ENCODE data around the gene ETV7.

ETV7 gene

DNA sequence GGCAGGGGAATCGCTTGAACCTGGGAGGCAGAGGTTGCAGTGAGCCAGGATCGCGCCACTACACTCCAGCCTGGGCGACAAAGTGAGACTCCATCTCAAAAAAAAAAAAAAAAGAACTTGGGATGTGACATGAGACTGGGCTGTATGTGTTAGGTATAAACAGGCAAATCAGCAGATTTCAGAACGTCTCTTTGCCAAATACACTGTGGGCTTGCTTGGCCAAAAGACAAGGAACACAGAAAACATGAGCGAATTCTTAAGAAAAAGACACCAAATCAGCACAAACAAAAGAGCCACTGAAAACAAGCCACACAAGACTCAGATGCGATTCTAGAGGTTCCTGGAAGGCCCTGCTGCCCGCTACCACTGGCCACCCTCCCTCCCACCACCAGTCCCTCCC, 12.5 kb downstream of the ETV7 start:
- no peak overlapping the region for H3K4me3 ChIP-seq (ENCODE audit: control insufficient read depth, low read depth, low read length)
- no peak for DNase-seq (ENCODE audit: low read depth)
- no peak for TF ChIP-seq CTCF (IDR thresholded peaks at IDR 0.05; ENCODE audit: control insufficient read depth, insufficient read depth, low read depth, low read length, missing control alignments)

DNA sequence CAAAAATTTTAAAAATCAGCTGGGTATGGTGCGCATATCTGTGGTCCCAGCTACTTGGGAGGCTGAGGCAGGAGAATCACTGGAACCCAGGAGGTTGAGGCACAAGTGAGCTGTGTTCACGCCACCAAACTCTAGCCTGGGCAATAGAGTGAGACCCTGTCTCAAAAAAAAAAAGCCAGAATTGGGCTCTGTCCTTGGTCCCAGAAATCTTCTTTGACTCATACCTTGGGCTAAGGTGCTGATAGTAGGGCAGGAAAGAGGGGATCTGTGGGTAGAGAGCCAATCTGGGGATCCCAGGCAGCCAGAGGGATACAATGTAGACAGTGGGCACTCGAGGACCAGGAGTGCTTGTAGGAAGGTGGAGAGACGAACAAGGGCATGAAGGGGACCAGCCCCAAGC, 13.3 kb downstream of the ETV7 start:
- DNase-seq (ENCODE audit: low read depth), result no peak

DNA sequence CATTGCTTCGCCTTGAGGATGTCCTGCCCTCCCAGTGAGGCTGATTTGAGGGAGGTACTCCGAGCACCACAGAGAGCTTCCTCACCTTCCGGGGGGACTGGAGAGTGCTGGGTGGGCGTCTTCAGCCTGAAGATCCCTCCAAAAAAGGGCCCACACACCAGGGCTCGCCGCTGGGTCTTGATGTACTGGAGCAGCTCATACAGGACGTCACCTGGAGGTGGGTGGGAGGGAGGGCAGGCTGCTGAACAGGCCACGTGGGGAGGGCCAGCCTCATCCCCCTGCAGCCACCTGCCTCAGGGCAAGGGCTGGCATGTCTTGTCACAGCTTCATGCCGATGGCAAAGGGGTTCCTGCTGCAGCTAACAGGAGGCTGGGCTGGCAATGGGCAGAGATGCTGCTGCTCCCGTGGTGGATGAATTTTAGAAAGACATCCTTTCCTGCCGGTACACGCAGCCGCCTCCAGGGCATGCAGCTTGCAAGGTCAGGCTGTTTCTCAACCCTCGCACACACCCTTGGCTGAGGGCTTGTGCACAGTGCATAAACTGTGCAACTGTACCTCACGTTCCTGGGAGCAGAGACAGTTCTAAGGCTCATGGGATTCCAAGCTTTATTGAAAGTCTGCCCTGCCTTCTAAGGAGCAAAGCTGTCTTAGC, 14.0 kb downstream of the ETV7 start:
- no peak for TF ChIP-seq CTCF (IDR thresholded peaks at IDR 0.05; ENCODE audit: control insufficient read depth, insufficient read depth, low read depth, low read length, missing control alignments)
- DNase-seq (ENCODE audit: low read depth), result no peak
- no peak overlapping the region for H3K4me3 ChIP-seq (ENCODE audit: control insufficient read depth, low read depth, low read length)

More for the DNA sequence above, 13.3 kb downstream of the ETV7 start:
- no peak for TF ChIP-seq CTCF (IDR thresholded peaks at IDR 0.05; ENCODE audit: control insufficient read depth, insufficient read depth, low read depth, low read length, missing control alignments)
- H3K4me3 ChIP-seq (ENCODE audit: control insufficient read depth, low read depth, low read length), result no peak overlapping the region

GRCh38 chr6:36372088-36372487, 15.4 kb downstream of the ETV7 start:
- no peak overlapping the region for H3K4me3 ChIP-seq (ENCODE audit: control insufficient read depth, low read depth, low read length)
- no peak for TF ChIP-seq CTCF (IDR thresholded peaks at IDR 0.05; ENCODE audit: control insufficient read depth, insufficient read depth, low read depth, low read length, missing control alignments)
- no peak for DNase-seq (ENCODE audit: low read depth)

DNA sequence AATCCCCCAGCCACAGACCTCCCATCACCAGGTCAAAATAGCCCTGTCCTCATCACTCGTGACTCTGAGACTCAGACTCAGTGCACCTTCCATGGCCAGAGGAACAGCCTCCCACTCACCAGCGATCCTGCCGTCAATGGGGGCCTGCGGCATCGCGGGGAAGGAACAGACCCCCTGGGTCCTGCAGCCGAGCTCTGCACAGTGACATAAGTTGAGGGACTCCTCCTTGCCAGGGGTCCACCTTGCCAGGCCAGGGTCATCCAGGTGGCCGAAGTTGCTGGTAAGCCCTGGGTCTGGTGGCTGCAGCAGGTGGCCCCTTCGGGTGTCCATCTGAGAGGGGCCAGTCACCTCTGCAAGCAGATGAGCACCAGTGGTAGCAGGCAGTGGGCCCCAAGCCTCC, 16.3 kb downstream of the ETV7 start:
- TF ChIP-seq CTCF (IDR thresholded peaks at IDR 0.05; ENCODE audit: control insufficient read depth, insufficient read depth, low read depth, low read length, missing control alignments), result no peak
- no peak for DNase-seq (ENCODE audit: low read depth)
- no peak overlapping the region for H3K4me3 ChIP-seq (ENCODE audit: control insufficient read depth, low read depth, low read length)

- TF ChIP-seq CTCF (IDR thresholded peaks at IDR 0.05; ENCODE audit: control insufficient read depth, insufficient read depth, low read depth, low read length, missing control alignments), result no peak
- H3K4me3 ChIP-seq (ENCODE audit: control insufficient read depth, low read depth, low read length), result no peak overlapping the region
- no peak for DNase-seq (ENCODE audit: low read depth)
These were observed 16.8 kb downstream of the ETV7 start for GRCh38 chr6:36370638-36371037.
